Heart left ventricle (tissue), 16 donors: ENCODE results near the gene LIN37. TPM values are rescaled to one million over a fixed set of nuclear protein-coding genes. Genes with fewer than 3 reads are reported as not detected.
"Not testable (repeated sequence)": the region's sequence is repeated elsewhere in the genome, so short reads cannot be mapped to it uniquely, and the experiment has no call there.

Experiments used
- ATAC-seq, 4 donors: fragments of 200-7000 bp; cut with Tn5 transposase; one replicate each; pipeline ENCODE4 v1.9.1; 2020 to 2022; ENCODE audit warnings: moderate library complexity in 4 of 4, mild to moderate bottlenecking in 3 of 4, moderate number of reproducible peaks in 1 of 4
- DNase-seq, 5 donors: peaks; one replicate each; pipeline ENCODE4 v3.0.0-alpha.2; 2020
- H3K27ac ChIP-seq, 12 donors: fragments of 200-600 bp; sonication (generic) in 4 of 12; one replicate each; pipeline versions ENCODE4 v1.5.0 to v1.8.0; 2016 to 2022; ENCODE audit warnings: mild to moderate bottlenecking in 2 of 12
- H3K27me3 ChIP-seq, 9 donors: fragments of 200-600 bp; sonication (generic) in 2 of 9; one replicate each; pipeline versions ENCODE4 v1.5.1 to v1.8.0; 2016 to 2022; ENCODE audit warnings: mild to moderate bottlenecking in 3 of 9
- H3K36me3 ChIP-seq, 9 donors: fragments of 200-600 bp; sonication (generic) in 2 of 9; one replicate each; pipeline versions ENCODE4 v1.5.0 to v1.8.0; 2018 to 2022; ENCODE audit warnings: mild to moderate bottlenecking in 2 of 9
- H3K4me1 ChIP-seq, 12 donors: fragments of 200-600 bp; sonication (generic) in 4 of 12; one replicate each; pipeline versions ENCODE4 v1.5.0 to v1.8.0; 2016 to 2022; ENCODE audit warnings: mild to moderate bottlenecking in 3 of 12
- H3K4me3 ChIP-seq, 12 donors: fragments of 200-600 bp; sonication (generic) in 4 of 12; one replicate each; pipeline versions ENCODE4 v1.5.0 to v1.8.0; 2017 to 2022; ENCODE audit warnings: mild to moderate bottlenecking in 9 of 12, moderate library complexity in 4 of 12
- H3K9me3 ChIP-seq, 12 donors: fragments of 200-600 bp; sonication (generic) in 4 of 12; one replicate each; pipeline versions ENCODE4 v1.5.0 to v1.8.0; 2016 to 2022; ENCODE audit warnings: mild to moderate bottlenecking in 1 of 12
- POLR2A ChIP-seq, 2 donors: fragments of 450-650 bp; IDR thresholded peaks; one replicate each; pipeline ENCODE4 v1.6.1; 2017; ENCODE audit warnings: antibody characterized with exemption in 2 of 2, mild to moderate bottlenecking in 2 of 2, moderate library complexity in 2 of 2
- WGBS, 4 donors: extraction: QIAGEN DNeasy Blood & Tissue Kit in 2 of 4; methylation state at CpG; one replicate each; pipeline versions ENCODE4 v1.1.5 to v1.1.7; 2013 to 2018; 5-methylcytosine and 5-hydroxymethylcytosine counted together
- intact Hi-C, 10 donors: fragments of 100-400 bp; cut with DNase I; formaldehyde crosslinking; loops; one replicate each; pipeline versions ENCODE4 v1.11.1 to v1.14.2; 2022
- polyA plus RNA-seq, 2 donors: library from polyadenylated mRNA; stranded (reverse); fragments of 200-250 nt; gene quantifications; one replicate each; pipeline ENCODE4 v1.2.3, GENCODE V29; 2013
- total RNA-seq, 9 donors: library from RNA; depleted of rRNA in 2 of 9; stranded (reverse); fragments of >200 nt in 2 of 9; fragmentation: NEBNext Ultra II Directional in 3 of 9; extraction: Animal tissue kit (Norgen Biotek cat#: 25700) in 3 of 9; gene quantifications; one replicate each; pipeline versions ENCODE4 v1.1.0 to v1.2.4, GENCODE V29; 2016 to 2023
- TF ChIP-seq, protein P1 (sequence below), 12 donors: fragments of 200-600 bp; sonication (generic) in 4 of 12; IDR thresholded peaks; one replicate each; pipeline versions ENCODE4 v1.5.0 to v1.8.0; 2018 to 2022; ENCODE audit warnings: antibody characterized with exemption in 12 of 12, mild to moderate bottlenecking in 5 of 12
- donor health status: ischemic (EF 13 %, LVEDD 7.1; RV severe dilation, severe dysfunction).
- donor health status: healthy with polysubstance abuse.
- donor health status: DM: no; HTN: yes; CAD: no.
- donor health status: DM: no; HTN: no; CAD: no.
- donor health status: ischemic (EF 25% LVEDD 6.9; RV normal size, moderate dysfunction).
- donor health status: ischemic (EF 25% LVEDD 5.7; RV mildly dilated, moderate dysfunction).
- donor health status: healthy.
- donor health status: DM: yes; HTN: yes; CAD: no.
- donor health status: ischemic (EF 35%, LVEDD 5.7; RV mildly dilated, moderate dysfunction).
- donor health status: nonischemic (EF 11% LVEDD 7.7; RV severe dilation, severe dysfunction).
- donor health status: DM: yes; HTN: yes; CAD: no.
- donor health status: PGD.
- donor health status: ischemic (EF 29% LVEDD 5.4; RV normal size, mild dysfunction).
- donor health status: nonischemic (EF 23%, LVEDD 6.1; RV moderate dilation, normal function).

The LIN37 gene
- total and polyA plus RNA-seq, 11 donors = 3.7 to 23.0 (median 7.8) TPM

DNA sequence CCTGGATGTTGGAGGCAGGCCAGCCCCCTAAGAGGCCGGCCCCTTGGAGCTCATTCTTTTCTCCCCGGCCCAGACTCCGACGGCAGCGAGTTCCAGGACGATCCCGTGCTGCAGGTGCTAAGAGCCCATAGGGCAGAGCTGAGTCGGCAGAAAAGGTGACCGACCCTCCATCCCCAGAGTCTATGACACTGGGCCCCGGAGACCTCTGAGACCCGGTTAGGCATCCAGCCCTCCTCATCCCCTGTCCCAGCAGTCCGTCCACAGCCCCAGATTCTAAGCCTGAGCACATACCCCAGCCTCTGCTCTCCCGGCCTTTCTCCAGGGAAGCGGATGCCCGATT, 19.7 kb downstream of the LIN37 start:
- Histone ChIP-seq H3K36me3 (peaks cover 0 to 38% (median 19%) of the 10 kb centered on the region in 9 donors), H3K9me3 (no peaks in the 10 kb centered on the region), H3K4me1 (peaks cover 0 to 6% (median 0%) of the 10 kb centered on the region in 12 donors), H3K27me3 (no peaks in the 10 kb centered on the region), H3K27ac (no peak overlapping the region), H3K4me3 (no peak overlapping the region)
- DNase-seq (no peak), ATAC-seq (no peak)
- intact Hi-C loops = no loop called here
- WGBS, 4 donors = 61 to 84% (median 66%) methylated on average over 6 to 15 of the region's 15 CpGs
- TF ChIP-seq, protein P1, sequence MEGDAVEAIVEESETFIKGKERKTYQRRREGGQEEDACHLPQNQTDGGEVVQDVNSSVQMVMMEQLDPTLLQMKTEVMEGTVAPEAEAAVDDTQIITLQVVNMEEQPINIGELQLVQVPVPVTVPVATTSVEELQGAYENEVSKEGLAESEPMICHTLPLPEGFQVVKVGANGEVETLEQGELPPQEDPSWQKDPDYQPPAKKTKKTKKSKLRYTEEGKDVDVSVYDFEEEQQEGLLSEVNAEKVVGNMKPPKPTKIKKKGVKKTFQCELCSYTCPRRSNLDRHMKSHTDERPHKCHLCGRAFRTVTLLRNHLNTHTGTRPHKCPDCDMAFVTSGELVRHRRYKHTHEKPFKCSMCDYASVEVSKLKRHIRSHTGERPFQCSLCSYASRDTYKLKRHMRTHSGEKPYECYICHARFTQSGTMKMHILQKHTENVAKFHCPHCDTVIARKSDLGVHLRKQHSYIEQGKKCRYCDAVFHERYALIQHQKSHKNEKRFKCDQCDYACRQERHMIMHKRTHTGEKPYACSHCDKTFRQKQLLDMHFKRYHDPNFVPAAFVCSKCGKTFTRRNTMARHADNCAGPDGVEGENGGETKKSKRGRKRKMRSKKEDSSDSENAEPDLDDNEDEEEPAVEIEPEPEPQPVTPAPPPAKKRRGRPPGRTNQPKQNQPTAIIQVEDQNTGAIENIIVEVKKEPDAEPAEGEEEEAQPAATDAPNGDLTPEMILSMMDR (IDR thresholded peaks at IDR 0.05) = no peak
- TF ChIP-seq POLR2A (IDR thresholded peaks at IDR 0.05) = no peak

DNA sequence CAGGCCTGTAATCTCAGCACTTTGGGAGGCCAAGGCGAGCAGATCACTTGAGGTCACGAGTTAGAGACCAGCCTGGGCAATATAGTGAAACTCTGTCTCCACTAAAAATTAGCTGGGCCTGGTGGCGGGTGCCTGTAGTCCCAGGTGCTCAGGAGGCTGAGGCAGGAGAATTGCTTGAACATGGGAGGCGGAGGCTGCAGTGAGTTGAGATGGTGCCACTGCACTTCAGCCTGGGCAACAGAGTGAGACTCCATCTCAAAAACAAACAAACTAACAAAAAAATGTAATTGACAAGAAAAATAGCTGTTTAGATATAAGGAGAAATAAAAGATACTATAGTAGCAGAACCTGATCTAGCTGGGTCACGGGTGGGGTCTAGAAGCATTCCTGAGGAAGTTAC, 24.0 kb downstream of the LIN37 start:
- H3K27me3 ChIP-seq, H3K27ac ChIP-seq, DNase-seq, H3K9me3 ChIP-seq, H3K4me3 ChIP-seq, ATAC-seq: not testable (repeated sequence)
- WGBS, 4 donors = 93 to 97% (median 97%) methylated on average over 5 of the region's 5 CpGs
- Histone ChIP-seq H3K4me1 (peaks cover 0 to 23% (median 5%) of the 10 kb centered on the region in 12 donors), H3K36me3 (peaks cover 0 to 11% (median 0%) of the 10 kb centered on the region in 9 donors)
- intact Hi-C loops = loop anchor here in 2 of 10 donors (10.0 kb wide), 2 partner anchors 112 to 162 kb away; partner anchors contain the start of gene LRFN3 (in 1 of the 2)

DNA sequence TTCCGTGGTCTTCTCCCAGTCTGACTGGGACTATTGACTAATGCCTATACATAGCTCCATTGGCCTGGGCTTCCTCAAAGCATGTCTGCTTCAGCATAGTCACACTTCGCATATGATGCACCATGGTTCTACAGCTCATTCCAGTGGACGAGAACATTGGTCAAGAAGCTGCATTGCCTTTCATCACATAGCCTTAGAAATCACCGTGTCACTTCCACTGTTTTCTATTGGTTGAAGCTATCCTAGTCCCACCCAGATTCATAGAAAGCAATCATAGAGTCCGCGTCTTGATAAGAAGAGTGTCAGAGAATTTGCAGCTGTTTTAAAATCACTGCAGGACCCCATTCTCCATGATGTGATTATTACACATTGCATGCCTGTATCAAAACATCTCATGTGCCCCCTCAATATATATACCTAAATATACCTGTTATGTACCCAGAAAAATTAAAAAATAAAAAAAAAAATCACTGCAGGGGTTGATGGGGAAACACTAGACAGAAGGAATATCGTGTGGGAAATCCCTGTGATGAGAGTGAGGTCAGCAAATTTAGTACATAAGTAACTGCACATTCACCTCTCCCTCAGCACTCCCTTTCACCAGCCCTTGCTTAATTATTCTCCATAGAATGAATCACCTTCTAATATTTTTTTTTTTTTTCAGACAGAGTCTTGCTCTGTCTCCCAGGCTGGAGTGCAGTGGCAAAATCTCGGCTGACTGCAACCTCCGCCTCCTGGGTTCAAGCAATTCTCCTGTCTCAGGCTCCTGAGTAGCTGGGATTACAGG, 24.8 kb downstream of the LIN37 start:
- no peak for DNase-seq
- intact Hi-C loops = loop anchor here in 2 of 10 donors (10.0 kb wide), 2 partner anchors 112 to 162 kb away; partner anchors contain the start of gene LRFN3 (in 1 of the 2)
- H3K4me3 ChIP-seq = no peak overlapping the region
- no peaks in the 10 kb centered on the region for H3K27me3 ChIP-seq
- H3K4me1 ChIP-seq = peaks cover 0 to 17% (median 5%) of the 10 kb centered on the region in 12 donors
- ATAC-seq = no peak
- no peaks in the 10 kb centered on the region for H3K9me3 ChIP-seq
- H3K36me3 ChIP-seq = peaks cover 0 to 10% (median 0%) of the 10 kb centered on the region in 9 donors
- no peak overlapping the region for H3K27ac ChIP-seq
- WGBS, 4 donors = 45 to 52% (median 50%) methylated on average over 9 of the region's 9 CpGs
- no peak for TF ChIP-seq POLR2A (IDR thresholded peaks at IDR 0.05)
- TF ChIP-seq, protein P1 (IDR thresholded peaks at IDR 0.05) = no peak

DNA sequence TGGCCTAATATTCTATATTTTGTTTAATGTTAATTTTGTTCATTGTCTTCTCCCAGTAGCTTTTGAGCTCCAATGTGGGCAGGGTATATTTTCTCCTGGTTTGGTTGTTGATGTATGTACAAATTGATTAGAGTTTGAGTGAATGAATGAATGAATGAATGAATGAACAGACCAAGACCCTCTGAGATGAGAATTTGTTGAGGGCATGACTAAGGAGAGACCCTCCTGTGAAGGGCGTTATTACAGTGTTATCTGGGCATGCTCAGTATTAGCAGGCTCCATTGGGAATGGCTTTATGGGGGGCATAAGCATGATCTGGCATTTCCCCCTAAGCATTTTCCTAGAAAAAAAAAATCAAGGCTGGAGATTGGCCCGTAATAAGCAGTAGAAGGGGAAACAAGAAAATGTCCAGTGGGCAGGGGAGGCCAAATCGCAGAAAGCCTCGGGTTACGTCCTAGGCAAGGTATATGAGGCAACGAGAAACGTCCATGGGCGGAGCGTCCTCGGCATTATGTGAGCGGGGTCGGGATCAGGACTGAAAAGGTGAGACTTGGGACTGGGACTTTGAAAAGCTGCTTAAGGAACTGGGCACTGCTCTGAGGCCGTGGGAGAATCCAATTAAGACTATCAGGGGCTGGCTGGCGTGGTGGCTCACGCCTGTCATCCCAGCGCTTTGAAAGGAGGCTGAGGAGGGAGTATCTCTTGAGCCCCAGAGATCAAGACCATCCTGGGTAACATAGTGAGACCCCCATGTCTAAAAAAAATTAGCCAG, 26.1 kb downstream of the LIN37 start:
- intact Hi-C loops = loop anchor here in 3 of 10 donors (1.0 to 10.0 kb wide), 3 partner anchors 16 to 160 kb away; partner anchors contain the start of genes LRFN3 (in 1 of the 3) and PROSER3 (in 1 of the 3)
- Histone ChIP-seq H3K4me3 (peak overlapping the region; percentile 68 to 99 (median 92)), H3K27ac (no peak overlapping the region), H3K36me3 (peaks cover 0 to 13% (median 0%) of the 10 kb centered on the region in 9 donors), H3K9me3 (no peaks in the 10 kb centered on the region), H3K4me1 (peaks cover 0 to 17% (median 5%) of the 10 kb centered on the region in 12 donors), H3K27me3 (no peaks in the 10 kb centered on the region)
- peak in 2 of 4 donors; percentile 1 to 9 for ATAC-seq
- 36 to 60% (median 43%) methylated on average over 16 of the region's 16 CpGs for WGBS, 4 donors
- TF ChIP-seq, protein P1 (IDR thresholded peaks at IDR 0.05) = no peak
- no peak for TF ChIP-seq POLR2A (IDR thresholded peaks at IDR 0.05)
- DNase-seq = no peak
